CD14-positive monocyte (primary cell): ENCODE results near the gene ZNF431. TPM values are rescaled to one million over a fixed set of nuclear protein-coding genes. Genes with fewer than 3 reads are reported as not detected.
"Not testable (repeated sequence)": the region's sequence is repeated elsewhere in the genome, so short reads cannot be mapped to it uniquely, and the experiment has no call there.

Source experiments
- DNase-seq, 3 donors: peaks; one replicate each; pipeline ENCODE4 v3.0.0-alpha.2; 2011 to 2022
- H2AFZ ChIP-seq: 2 replicates; pipeline ENCODE4 v1.6.0; 2012; ENCODE audit warnings: mild to moderate bottlenecking, low read depth, low read length, inconsistent platforms; ENCODE audit not compliant: insufficient read depth, poor library complexity, severe bottlenecking
- H3K27ac ChIP-seq, 2 donors: 1 replicate in 1 of 2; 2 replicates in 1 of 2; pipeline ENCODE4 v1.5.1; 2012 to 2013; ENCODE audit warnings: low read length in 2 of 2, control low read depth in 1 of 2, inconsistent platforms in 1 of 2, low read depth in 1 of 2, mild to moderate bottlenecking in 1 of 2
- H3K27me3 ChIP-seq, 2 donors: one replicate each; pipeline versions ENCODE4 v1.6.0 to v1.6.1; 2011 to 2013; ENCODE audit warnings: low read length in 2 of 2; ENCODE audit not compliant: control insufficient read depth in 2 of 2, insufficient read depth in 2 of 2
- H3K36me3 ChIP-seq, 2 donors: replicated peaks in 1 of 2; 1 replicate in 1 of 2; 2 replicates in 1 of 2; pipeline versions ENCODE4 v1.5.1 to v1.6.1; 2012 to 2013; ENCODE audit warnings: low read length in 2 of 2, control low read depth in 1 of 2, inconsistent platforms in 1 of 2, mild to moderate bottlenecking in 1 of 2; ENCODE audit not compliant: insufficient read depth in 2 of 2, control insufficient read depth in 1 of 2
- H3K4me1 ChIP-seq, 2 donors: 1 replicate in 1 of 2; 2 replicates in 1 of 2; pipeline versions ENCODE4 v1.5.1 to v1.6.1; 2012 to 2013; ENCODE audit warnings: low read length in 2 of 2, control low read depth in 1 of 2, inconsistent platforms in 1 of 2, mild to moderate bottlenecking in 1 of 2, moderate library complexity in 1 of 2; ENCODE audit not compliant: insufficient read depth in 2 of 2, control insufficient read depth in 1 of 2
- H3K4me2 ChIP-seq: replicated peaks from 2 replicates; pipeline ENCODE3; 2012; ENCODE audit warnings: low read length, moderate library complexity, mild to moderate bottlenecking; ENCODE audit not compliant: poor library complexity, severe bottlenecking; ENCODE audit errors: extremely low read depth
- H3K4me3 ChIP-seq, 3 experiments: fragments of 200-600 bp in 1 of 3; sonication (generic) in 1 of 3; replicated peaks in 1 of 3; 1 replicate in 2 of 3; 2 replicates in 1 of 3; pipeline ENCODE4 v1.5.1; 2011 to 2013; ENCODE audit warnings: low read length in 3 of 3, mild to moderate bottlenecking in 3 of 3, control low read depth in 2 of 3, low read depth in 2 of 3, inconsistent platforms in 1 of 3, moderate library complexity in 1 of 3
- H3K79me2 ChIP-seq: 2 replicates; pipeline ENCODE4 v1.6.0; 2012; ENCODE audit warnings: mild to moderate bottlenecking, control low read depth, inconsistent platforms, low read length, moderate library complexity; ENCODE audit not compliant: insufficient read depth
- H3K9ac ChIP-seq: 2 replicates; pipeline ENCODE4 v1.6.0; 2017; ENCODE audit warnings: low read length, mild to moderate bottlenecking; ENCODE audit not compliant: insufficient read depth, poor library complexity, severe bottlenecking
- H3K9me3 ChIP-seq, 2 donors: replicated peaks in 1 of 2; 1 replicate in 1 of 2; 2 replicates in 1 of 2; pipeline versions ENCODE4 v1.5.1 to v1.6.1; 2012 to 2013; ENCODE audit warnings: low read length in 2 of 2, control low read depth in 1 of 2; ENCODE audit not compliant: control insufficient read depth in 1 of 2, insufficient read depth in 1 of 2
- H4K20me1 ChIP-seq: 2 replicates; pipeline ENCODE4 v1.6.0; 2012; ENCODE audit warnings: mild to moderate bottlenecking, low read length, control low read depth, moderate library complexity; ENCODE audit not compliant: insufficient read depth
- H3K27ac Mint-ChIP-seq, 7 donors: one replicate each; pipeline ENCODE4 v1.8.0; 2020; ENCODE audit warnings: mild to moderate bottlenecking in 7 of 7, mixed read lengths in 7 of 7, moderate library complexity in 6 of 7, inconsistent platforms in 2 of 7
- H3K27me3 Mint-ChIP-seq, 3 donors: one replicate each; pipeline ENCODE4 v1.8.0; 2021 to 2022; ENCODE audit warnings: low read depth in 3 of 3, mild to moderate bottlenecking in 3 of 3, mixed read lengths in 3 of 3, moderate library complexity in 3 of 3, inconsistent platforms in 1 of 3
- H3K36me3 Mint-ChIP-seq, 2 donors: one replicate each; pipeline ENCODE4 v1.8.0; 2020; ENCODE audit warnings: mixed read lengths in 2 of 2, inconsistent platforms in 1 of 2, mild to moderate bottlenecking in 1 of 2
- H3K4me1 Mint-ChIP-seq: one replicate; pipeline ENCODE4 v1.8.0; 2020; ENCODE audit warnings: mild to moderate bottlenecking, mixed read lengths
- H3K4me3 Mint-ChIP-seq, 2 donors: one replicate each; pipeline ENCODE4 v1.8.0; 2020; ENCODE audit warnings: mild to moderate bottlenecking in 2 of 2, mixed read lengths in 2 of 2, moderate library complexity in 1 of 2
- H3K9me3 Mint-ChIP-seq, 7 donors: one replicate each; pipeline ENCODE4 v1.8.0; 2020 to 2022; ENCODE audit warnings: mixed read lengths in 7 of 7, mild to moderate bottlenecking in 6 of 7, moderate library complexity in 6 of 7, inconsistent platforms in 2 of 7
- WGBS: methylation state at CpG from one replicate; pipeline ENCODE4 v1.1.5; 2013; ENCODE audit warnings: missing lambda C conversion rate; ENCODE audit not compliant: insufficient coverage; 5-methylcytosine and 5-hydroxymethylcytosine counted together
- intact Hi-C, 2 donors: fragments of 100-400 bp; cut with micrococcal nuclease; formaldehyde crosslinking; loops; one replicate each; pipeline versions ENCODE4 v1.15.0 to v1.15.1; 2023
- polyA plus RNA-seq, 3 donors: library from polyadenylated mRNA; depleted of rRNA in 1 of 3; unstranded in 2 of 3; stranded (reverse) in 1 of 3; fragments of 300-500 nt in 2 of 3; fragments of >200 nt in 1 of 3; fragmentation: Illumina TruSeq in 2 of 3; gene quantifications; 1 replicate in 2 of 3; 2 replicates in 1 of 3; pipeline ENCODE4 v1.2.3, GENCODE V29; 2012 to 2021
- TF ChIP-seq, protein P1 (sequence below): fragments of 200-600 bp; IDR thresholded peaks from one replicate; pipeline ENCODE4 v1.8.0; 2022; ENCODE audit warnings: antibody characterized with exemption, mild to moderate bottlenecking

Gene ZNF431
- polyA plus RNA-seq, 3 donors = 1.8 to 9.8 (median 4.6) TPM

DNA sequence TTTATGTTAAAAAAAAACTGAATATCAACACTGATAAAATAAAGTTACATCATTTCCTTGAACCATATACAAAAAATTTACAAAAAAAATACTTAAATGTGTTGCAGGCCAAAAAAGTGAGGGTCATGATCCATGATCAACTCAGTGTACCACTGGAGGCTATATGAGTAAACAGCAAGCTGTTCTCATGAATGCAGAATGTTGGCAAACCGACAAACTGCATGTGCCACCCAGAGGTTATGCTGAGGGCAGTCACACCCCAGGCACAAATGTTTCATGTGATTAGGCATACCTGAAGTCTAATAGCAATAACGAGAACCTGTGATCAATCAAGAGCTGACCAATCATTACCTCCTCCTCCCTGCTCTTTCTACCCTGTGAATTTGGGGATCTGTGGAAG, 91.9 kb downstream of the ZNF431 start:
- no peaks in the 10 kb centered on the region for H3K79me2 ChIP-seq
- H3K4me3 ChIP-seq = no peak overlapping the region
- no peaks in the 10 kb centered on the region for H3K36me3 ChIP-seq
- Mint-ChIP-seq H3K4me3 (no peak overlapping the region), H3K27ac (no peak overlapping the region), H3K27me3 (peaks cover 0 to 2% (median 0%) of the 10 kb centered on the region in 3 donors), H3K4me1 (no peaks in the 10 kb centered on the region), H3K9me3 (peaks cover 33 to 78% (median 66%) of the 10 kb centered on the region in 7 donors), H3K36me3 (no peaks in the 10 kb centered on the region)
- no peak overlapping the region for H3K9ac ChIP-seq
- intact Hi-C loops = no loop called here
- no peak overlapping the region for H3K4me2 ChIP-seq
- no peaks in the 10 kb centered on the region for H3K27me3 ChIP-seq
- WGBS = 100% methylated on average over 1 of the region's 2 CpGs
- no peak overlapping the region for H3K27ac ChIP-seq
- TF ChIP-seq, protein P1, sequence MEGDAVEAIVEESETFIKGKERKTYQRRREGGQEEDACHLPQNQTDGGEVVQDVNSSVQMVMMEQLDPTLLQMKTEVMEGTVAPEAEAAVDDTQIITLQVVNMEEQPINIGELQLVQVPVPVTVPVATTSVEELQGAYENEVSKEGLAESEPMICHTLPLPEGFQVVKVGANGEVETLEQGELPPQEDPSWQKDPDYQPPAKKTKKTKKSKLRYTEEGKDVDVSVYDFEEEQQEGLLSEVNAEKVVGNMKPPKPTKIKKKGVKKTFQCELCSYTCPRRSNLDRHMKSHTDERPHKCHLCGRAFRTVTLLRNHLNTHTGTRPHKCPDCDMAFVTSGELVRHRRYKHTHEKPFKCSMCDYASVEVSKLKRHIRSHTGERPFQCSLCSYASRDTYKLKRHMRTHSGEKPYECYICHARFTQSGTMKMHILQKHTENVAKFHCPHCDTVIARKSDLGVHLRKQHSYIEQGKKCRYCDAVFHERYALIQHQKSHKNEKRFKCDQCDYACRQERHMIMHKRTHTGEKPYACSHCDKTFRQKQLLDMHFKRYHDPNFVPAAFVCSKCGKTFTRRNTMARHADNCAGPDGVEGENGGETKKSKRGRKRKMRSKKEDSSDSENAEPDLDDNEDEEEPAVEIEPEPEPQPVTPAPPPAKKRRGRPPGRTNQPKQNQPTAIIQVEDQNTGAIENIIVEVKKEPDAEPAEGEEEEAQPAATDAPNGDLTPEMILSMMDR = no peak
- no peaks in the 10 kb centered on the region for H4K20me1 ChIP-seq
- peaks cover 44 to 85% of the 10 kb centered on the region in 2 donors for H3K9me3 ChIP-seq
- H2AFZ ChIP-seq = no peak overlapping the region
- DNase-seq = no peak
- no peaks in the 10 kb centered on the region for H3K4me1 ChIP-seq

DNA sequence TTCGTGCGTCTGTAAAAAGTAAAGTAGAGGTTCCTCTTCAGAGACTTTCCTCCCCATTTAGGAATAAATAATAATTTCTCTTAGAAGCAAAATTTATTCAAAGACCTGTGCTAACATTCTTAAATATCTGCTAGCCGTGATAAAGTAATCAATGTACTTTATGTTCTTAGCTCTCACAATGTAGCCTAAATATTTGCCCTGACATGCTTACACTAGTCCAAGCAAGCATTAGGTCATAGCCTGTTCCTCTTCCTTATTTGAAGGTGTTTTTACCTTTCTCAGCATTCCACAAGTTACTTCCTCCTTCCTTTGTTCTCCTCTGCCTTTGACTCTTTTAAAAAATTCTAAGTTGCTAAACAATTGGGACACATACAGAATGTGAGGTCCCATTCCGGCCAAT, 94.9 kb downstream of the ZNF431 start:
- H4K20me1 ChIP-seq, H2AFZ ChIP-seq, H3K27ac ChIP-seq, H3K36me3 ChIP-seq, H3K36me3 Mint-ChIP-seq, intact Hi-C loops, H3K4me3 ChIP-seq, H3K4me3 Mint-ChIP-seq, H3K27ac Mint-ChIP-seq, H3K4me1 Mint-ChIP-seq, H3K27me3 ChIP-seq, H3K4me2 ChIP-seq, H3K27me3 Mint-ChIP-seq, H3K79me2 ChIP-seq, H3K9ac ChIP-seq, DNase-seq, H3K4me1 ChIP-seq: not testable (repeated sequence)
- no CpG with 5 or more reads among the region's 4 CpGs for WGBS
- H3K9me3 Mint-ChIP-seq = peaks cover 11 to 64% (median 52%) of the 10 kb centered on the region in 7 donors
- H3K9me3 ChIP-seq = peaks cover 33 to 66% of the 10 kb centered on the region in 2 donors
